Measurements from ENCODE around the gene RBM43.

- no peak for TF ChIP-seq CTCF (IDR thresholded peaks at IDR 0.05)
- TF ChIP-seq POLR2A (IDR thresholded peaks at IDR 0.05) = no peak
Observed at GRCh38 chr2:151230627-151231140, 31.0 kb downstream of the RBM43 start.
